ENCODE measurements around the gene RHBDL1.

The RHBDL1 gene

DNA sequence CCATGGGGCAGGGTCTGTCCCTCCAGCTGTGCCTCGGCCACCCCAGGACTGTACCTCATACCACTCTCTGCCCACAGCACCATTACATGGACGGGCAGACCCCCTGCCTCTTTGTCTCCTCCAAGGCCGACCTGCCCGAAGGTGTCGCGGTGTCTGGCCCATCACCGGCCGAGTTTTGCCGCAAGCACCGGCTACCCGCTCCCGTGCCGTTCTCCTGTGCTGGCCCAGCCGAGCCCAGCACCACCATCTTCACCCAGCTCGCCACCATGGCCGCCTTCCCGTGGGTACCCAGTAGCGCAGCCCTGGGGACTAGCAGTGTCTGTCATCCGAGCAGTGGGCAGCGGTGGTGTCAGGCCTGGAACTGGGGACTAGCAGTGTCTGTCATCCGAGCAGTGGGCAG lies 2.6 kb upstream of the RHBDL1 start:
- DNase-seq (ENCODE audit: low read depth, low spot score) = no peak

DNA sequence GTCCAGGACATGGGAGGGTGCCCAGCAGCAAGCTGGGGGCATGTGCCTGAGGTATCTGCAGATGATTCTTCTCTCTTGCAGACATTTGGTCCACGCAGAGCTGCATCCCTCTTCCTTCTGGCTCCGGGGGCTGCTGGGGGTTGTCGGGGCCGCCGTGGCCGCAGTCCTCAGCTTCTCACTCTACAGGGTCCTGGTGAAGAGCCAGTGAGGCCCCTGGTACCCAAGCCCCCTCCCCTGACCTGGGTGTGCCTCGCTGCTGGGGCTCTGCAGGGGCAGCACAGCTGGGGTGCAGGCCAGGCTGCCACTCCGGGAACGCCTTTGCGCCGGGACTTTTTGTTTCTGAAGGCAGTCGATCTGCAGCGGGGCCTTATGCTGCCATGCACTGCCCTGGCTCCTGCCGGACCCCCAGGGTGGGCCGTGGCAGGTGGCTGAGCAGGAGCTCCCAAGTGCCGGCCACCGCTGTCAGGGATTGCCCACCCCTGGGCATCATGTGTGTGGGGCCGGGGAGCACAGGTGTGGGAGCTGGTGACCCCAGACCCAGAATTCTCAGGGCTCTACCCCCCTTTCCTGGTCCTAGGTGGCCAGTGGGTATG lies 2.0 kb upstream of the RHBDL1 start:
- DNase-seq (ENCODE audit: low read depth, low spot score) = no peak

DNA sequence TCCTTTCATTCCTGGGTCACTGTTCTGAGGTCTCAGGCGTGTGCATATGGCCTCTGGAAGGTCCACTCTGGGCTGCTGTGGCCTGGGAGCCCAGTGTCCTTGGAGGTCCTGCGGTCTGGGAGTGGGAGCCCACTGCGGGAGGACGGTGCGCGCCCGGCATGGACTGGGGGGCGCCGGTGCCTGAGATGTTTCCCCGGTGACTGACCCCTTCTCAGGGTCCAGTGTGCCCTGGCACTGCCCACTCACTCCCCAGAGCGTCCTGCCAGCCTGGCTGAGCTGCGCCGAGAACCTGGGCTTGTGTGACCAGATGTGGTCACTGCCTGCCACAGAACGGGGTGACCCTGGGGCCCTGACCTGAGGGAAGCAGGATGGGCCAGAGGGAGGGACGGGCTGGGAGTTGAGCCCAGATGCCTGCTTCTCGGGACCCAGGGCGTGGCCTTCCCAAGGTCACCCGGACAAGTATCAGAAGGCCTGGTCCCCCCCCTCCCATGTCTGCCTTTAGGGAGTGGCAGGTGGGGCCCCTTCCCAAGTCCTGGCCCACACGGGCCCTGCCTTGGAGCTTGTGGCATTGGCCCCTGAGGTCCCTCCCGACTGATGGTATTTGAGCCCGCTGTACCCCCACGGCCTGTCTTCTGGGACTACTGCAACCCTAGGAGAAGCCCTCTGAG lies 1.1 kb upstream of the RHBDL1 start:
- DNase-seq (ENCODE audit: low read depth, low spot score) = no peak

DNA sequence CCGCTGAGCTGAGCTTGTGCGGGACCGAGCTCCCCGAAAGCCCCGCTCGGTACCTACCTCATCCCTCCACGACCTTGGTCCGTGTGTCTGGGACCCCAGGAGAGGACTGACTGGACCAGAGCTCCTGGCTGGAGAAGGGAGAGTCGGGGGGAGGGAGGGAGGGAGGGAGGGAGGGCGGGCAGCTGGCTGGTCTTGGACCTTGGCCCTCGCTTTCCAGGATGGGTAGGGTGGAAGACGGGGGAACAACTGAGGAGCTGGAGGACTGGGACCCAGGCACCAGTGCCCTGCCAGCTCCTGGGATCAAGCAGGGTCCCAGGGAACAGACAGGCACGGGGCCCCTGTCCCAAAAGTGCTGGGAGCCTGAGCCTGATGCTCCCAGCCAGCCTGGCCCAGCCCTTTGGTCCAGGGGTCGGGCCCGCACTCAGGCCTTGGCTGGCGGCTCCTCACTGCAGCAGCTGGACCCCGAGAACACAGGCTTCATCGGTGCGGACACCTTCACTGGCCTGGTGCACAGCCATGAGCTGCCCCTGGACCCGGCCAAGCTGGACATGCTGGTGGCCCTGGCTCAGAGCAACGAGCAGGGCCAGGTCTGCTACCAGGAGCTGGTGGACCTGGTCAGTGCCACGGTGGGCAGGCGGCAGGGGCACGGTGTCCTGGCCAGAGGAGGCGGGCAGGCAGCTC lies 553 bp downstream of the RHBDL1 start:
- no peak for DNase-seq (ENCODE audit: low read depth, low spot score)

DNA sequence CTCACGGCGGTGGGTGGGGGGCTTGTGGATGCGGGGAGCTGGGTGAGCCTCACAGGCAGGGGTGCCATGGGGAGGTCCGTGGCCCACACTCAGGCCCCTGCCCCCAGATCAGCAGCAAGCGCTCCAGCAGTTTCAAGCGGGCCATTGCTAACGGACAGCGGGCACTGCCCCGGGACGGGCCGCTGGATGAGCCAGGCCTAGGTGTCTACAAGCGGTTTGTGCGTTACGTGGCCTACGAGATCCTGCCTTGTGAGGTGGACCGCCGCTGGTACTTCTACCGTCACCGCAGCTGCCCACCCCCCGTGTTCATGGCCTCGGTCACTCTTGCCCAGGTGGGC lies 1.1 kb downstream of the RHBDL1 start:
- no peak for DNase-seq (ENCODE audit: low read depth, low spot score)

DNA sequence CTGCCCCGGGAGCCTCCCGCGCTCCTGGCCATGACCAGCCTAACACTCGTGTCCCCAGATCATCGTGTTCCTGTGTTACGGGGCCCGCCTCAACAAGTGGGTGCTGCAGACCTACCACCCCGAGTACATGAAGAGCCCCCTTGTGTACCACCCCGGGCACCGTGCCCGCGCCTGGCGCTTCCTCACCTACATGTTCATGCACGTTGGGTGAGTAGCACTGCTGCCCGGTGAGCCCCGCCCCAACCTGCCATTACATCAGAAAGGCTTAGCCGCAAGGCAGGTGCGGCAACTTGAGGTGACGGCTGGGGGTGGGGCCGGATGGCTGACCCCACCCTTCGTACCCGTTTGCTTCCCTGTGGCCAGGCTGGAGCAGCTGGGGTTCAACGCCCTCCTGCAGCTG lies 1.4 kb downstream of the RHBDL1 start:
- no peak for DNase-seq (ENCODE audit: low read depth, low spot score)

DNA sequence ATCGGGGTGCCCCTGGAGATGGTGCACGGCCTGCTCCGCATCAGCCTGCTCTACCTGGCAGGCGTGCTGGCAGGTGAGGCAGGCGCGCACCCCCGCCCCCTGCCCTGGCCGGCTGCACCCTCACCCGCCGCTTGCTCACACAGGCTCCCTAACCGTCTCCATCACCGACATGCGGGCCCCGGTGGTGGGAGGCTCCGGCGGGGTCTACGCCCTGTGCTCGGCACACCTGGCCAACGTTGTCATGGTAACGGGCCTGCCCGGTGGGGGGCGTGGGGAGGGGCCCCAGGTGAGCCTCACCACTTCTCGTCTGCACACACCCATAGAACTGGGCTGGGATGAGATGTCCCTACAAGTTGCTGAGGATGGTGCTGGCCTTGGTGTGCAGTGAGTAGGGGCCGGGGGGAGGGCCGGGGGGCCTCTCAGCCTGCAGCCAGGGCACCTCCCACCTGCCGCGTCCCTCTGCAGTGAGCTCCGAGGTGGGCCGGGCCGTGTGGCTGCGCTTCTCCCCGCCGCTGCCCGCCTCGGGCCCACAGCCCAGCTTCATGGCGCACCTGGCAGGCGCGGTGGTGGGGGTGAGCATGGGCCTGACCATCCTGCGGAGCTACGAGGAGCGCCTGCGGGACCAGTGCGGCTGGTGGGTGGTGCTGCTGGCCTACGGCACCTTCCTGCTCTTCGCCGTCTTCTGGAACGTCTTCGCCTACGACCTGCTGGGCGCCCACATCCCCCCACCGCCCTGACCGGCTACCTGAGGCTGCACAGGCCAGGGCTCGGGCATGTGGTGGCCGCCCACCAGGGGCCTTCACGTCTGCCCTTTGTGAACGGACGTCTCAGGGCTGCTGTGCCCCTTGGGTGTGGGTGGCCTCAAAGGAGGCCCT lies 2.1 kb downstream of the RHBDL1 start:
- no peak for DNase-seq (ENCODE audit: low read depth, low spot score)

DNA sequence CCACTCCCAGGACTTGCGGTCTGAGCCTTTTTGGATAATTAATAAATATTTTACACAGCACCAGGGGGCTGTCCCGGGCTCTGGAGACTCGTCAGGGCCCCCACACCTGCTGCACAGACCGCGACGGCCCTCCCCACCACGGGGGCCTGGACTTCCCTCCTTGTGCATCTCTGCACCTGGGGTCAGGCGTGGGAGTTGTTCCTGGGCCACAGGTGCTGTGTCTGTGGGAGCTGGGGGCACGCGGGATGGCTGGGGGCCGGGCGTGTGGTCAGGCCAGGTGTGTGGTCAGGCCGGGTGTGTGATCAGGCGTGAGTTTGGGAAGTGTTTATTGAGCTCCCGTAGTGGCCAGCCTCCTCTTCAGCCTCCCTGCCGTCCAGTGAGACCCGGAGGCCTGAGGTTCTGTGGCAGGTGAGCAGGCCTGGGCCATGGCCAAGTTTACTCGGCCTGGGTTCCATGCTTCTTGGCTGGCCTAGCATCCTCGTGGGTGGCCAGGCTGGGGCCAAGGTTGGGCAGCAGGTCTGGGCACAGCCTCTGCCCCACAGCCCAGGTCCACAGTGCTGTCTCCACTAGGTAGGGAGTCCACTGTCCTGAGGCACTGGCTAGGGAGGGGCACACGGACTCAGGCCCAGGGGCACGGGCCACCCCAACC lies 2.9 kb downstream of the RHBDL1 start:
- no peak for DNase-seq (ENCODE audit: low read depth, low spot score)

DNA sequence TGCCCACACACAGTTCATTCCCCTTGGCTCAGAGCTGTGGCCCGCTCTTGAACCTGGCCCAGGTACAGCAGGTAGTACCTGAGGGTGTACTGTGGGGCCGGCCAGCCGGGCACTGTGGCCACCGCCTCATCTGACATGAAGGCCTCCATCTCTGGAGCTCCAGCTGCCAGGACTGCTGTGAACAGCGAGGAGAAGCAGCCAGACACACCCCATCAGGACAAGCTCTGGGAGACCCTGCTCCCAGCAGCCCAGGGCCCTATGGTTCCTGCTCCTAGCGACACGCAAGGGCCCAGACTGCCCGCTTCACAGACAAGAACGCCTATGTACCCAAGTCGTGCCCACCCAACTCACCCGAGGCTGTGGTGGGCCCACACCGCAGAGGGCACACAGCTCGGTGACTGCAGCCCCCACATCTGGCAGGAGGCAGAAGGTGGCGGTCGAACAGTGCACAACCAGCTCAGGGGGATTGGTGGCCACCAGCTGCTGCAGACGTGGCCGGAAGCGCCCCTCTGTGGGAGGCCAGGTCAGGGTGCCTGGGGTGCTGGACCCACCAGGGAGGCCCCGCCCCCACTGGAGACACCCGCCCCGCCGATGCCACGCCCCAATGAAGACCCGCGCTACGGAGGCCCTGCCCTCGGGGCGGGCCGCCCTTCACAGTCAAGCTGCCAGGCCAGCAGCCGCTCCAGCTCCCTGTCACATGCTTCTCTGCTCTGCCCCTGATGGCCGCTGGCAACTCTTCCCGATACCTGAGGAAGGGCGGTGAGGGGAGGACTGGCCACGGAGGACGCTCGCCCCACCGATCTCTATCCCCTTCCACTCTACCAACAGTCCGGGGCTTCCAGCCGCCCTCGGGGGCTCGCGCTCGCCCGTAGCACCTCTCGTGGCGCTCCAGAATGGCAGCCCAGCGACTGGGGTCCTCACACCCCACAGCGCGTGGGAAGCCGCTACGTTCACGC lies 3.7 kb downstream of the RHBDL1 start:
- no peak for DNase-seq (ENCODE audit: low read depth, low spot score)

DNA sequence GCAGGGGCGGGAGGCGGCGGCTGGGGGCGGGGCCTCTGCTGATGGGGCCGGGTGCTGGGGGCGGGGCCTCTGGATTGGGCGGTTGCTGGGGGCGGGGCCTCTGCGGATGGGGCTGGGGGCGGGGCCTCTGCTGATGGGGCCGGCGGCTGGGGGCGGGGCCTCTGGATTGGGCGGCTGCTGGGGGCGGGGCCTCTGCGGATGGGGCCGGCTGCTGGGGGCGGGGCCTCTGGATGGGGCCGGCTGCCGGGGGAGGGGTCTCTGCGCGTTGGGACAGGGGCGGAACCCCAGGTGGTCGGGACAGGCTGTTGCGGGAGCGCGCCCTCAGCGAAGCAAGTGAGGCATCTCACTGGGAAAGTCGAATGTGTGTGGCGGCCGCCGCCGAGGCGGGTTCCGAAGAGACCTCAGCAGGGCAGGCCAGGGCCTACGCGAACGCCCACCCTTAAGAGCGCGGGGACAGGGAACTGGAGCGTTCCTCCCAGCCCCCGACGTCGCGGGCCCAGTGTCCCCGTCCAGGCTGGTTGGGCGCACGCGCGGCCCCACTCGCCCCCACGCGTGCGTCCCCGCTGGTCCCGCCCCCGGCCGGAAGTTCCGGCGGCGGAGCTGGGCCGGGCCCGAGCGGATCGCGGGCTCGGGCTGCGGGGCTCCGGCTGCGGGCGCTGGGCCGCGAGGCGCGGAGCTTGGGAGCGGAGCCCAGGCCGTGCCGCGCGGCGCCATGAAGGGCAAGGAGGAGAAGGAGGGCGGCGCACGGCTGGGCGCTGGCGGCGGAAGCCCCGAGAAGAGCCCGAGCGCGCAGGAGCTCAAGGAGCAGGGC lies 4.5 kb downstream of the RHBDL1 start, which contains the start of gene STUB1:
Gene STUB1, plus strand, starts transcription at position 597 of the 811 bp plus-strand sequence. Its CDS starts 116 bp downstream, at position 713.
- DNase-seq (ENCODE audit: low read depth, low spot score) = peak; percentile 73

DNA sequence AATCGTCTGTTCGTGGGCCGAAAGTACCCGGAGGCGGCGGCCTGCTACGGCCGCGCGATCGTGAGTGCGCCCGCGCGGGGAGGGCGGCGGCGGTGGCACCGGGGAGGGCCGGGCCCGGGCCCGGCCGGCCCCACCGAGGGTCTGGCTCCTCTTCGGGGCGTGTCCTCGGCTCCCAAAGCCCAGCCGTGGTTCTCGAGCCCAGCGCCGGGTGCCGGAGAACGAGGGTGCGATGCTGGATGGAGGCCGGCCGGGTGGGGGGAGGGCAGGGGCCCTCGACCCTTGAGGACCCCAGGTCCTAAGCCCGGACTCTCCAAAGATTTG lies 5.1 kb downstream of the RHBDL1 start:
- no peak for DNase-seq (ENCODE audit: low read depth, low spot score)

DNA sequence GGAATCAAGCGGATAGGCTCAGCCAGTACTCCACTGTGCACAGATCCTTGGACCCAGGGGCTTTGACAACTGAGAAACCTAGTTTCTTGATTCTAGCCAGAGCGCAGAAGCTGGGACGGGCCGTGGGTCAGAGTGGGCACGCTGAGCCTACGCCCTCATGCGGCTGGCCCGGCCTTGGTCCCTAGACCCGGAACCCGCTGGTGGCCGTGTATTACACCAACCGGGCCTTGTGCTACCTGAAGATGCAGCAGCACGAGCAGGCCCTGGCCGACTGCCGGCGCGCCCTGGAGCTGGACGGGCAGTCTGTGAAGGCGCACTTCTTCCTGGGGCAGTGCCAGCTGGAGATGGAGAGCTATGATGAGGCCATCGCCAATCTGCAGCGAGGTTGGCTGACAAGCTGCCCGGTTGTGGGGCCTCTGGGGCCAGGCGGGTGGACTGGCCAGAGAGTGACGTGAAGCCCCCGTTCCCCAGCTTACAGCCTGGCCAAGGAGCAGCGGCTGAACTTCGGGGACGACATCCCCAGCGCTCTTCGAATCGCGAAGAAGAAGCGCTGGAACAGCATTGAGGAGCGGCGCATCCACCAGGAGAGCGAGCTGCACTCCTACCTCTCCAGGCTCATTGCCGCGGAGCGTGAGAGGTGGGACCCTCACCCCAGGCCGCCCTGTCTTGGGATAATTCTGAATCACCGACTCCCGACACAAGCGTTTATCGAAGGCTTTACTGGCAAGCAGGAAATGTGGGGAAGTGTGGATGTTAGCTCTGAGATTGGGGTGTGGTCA lies 5.7 kb downstream of the RHBDL1 start:
- no peak for DNase-seq (ENCODE audit: low read depth, low spot score)

DNA sequence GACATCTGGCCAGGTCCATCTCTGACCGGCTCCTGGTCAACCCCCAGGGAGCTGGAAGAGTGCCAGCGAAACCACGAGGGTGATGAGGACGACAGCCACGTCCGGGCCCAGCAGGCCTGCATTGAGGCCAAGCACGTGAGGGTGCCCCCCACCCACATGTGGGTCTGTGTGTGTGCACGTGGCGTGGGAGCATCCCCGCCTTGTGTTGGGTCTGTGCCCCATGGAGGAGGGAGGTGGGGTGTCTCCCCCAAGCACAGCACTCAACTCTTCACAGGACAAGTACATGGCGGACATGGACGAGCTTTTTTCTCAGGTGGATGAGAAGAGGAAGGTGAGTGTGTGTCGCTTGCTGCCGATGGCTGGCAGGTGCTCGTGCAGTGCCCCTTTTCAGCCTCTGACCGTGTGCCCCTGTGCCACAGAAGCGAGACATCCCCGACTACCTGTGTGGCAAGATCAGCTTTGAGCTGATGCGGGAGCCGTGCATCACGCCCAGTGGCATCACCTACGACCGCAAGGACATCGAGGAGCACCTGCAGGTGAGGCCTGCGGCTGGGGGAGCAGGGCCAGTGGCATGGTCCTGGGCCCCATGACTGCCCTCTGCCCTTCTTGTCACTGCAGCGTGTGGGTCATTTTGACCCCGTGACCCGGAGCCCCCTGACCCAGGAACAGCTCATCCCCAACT lies 6.4 kb downstream of the RHBDL1 start:
- DNase-seq (ENCODE audit: low read depth, low spot score) = no peak

DNA sequence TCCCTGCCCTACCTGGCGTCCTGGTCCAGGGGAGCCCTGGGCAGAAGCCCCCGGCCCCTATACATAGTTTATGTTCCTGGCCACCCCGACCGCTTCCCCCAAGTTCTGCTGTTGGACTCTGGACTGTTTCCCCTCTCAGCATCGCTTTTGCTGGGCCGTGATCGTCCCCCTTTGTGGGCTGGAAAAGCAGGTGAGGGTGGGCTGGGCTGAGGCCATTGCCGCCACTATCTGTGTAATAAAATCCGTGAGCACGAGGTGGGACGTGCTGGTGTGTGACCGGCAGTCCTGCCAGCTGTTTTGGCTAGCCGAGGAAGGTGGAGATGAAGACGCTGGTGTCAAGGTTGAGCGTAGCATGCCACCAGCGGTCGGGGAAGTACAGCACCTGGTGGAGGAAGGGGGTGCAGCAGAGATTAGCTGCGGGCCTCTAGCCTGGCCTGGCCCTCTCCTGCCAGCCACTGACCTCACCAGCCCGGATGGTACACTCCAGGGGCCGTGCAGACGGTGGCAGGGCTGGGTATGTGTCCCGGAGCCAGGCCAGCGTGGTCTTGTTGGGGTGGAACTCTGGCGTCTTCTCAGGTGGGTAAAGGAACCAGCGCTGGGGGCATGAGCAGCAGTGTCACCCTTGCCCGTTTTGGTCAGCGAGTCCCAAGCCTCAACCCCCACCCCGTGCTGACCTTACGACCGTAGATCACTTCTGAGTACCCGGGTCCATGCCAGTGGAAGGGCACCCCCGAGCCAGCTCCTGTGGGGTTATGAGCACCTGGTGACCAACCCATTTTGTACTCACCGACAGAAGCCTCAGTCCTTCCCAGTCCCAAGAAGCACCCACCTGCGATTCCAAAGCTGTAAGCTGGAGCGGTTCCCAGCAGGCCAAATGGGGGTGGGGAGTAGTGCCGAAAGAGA lies 7.3 kb downstream of the RHBDL1 start:
- DNase-seq (ENCODE audit: low read depth, low spot score) = no peak

DNA sequence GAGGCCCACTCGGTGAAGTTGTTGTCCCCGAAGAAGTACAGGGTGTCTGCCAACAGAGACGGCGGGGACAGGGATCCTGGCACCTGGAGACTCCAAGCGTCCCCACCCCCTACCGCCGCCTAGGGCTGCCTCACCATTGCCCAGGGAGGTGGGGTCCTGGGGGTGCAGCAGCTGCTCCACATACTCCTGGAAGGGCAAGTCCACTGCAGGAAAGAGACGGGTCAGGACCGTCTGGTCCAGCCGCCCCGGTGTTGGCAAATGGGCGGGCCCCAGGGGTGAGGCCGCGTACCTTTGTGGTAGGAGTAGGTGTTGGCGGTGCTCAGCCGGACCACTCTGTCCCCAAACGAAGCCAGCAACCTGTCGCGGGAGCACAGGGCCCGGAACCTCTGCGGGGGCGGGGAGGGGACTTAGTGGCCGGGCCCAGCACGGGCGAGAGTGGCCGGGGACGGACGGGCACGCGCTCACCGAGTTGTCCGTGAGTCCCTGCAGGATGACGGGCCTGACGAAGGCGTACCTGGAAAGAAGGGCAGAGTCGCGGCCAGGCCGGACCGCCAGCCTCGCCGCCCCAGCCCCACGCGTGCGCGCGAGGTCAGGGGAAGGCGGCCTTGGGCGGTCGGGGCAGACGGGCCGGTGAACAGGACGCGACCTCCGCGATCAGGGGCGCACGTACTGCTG lies 8.1 kb downstream of the RHBDL1 start:
- no peak for DNase-seq (ENCODE audit: low read depth, low spot score)

DNA sequence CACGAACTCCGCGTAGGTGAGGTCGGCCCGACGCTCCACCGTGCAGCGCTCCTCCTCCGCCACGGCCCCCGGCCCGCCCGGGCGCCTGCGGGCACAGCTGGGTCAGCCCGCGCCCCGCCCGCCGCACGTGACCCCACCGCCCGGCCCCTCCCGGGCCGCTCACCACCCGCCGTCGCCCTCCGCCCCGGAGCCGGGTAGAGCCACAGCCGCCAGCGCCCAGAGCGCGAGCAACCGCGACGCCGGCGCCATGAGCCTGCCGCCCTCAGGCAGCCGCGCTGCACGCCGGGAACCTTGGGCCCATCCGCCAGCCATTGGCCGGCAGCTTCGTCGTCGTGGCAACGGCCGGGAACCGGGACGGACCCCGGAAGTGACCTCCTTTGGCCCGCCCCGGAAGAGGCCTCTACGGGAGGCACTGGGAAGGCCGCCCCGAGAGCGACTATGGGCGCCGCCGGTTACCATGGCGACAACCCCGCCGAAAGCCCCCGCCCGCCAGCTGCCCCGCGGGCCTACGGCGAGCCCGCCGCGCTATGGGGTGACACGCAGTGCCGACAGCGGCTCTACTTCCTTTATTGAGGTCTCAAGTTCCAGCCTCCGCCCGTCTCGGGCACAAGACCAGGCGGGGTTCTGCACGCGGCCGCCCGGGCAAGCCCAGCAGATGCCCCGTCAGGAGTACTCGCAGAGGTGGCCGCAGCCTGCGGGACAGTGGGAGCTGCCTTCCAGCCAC lies 8.8 kb downstream of the RHBDL1 start, which contains the start of gene JMJD8:
Gene JMJD8, minus strand, starts transcription at position 264 of the 724 bp plus-strand sequence. Its CDS starts 15 bp downstream, at position 249.
- peak; percentile 93 for DNase-seq (ENCODE audit: low read depth, low spot score)
